Endothelial cell (in vitro differentiated cells): ENCODE results near the gene SYCE3. TPM values are rescaled to one million over a fixed set of nuclear protein-coding genes. Genes with fewer than 3 reads are reported as not detected.

ENCODE experiments used
- DNase-seq: peaks from one replicate; pipeline ENCODE4 v3.0.0; 2021; ENCODE audit warnings: low spot score
- H3K27ac Mint-ChIP-seq: one replicate; pipeline ENCODE4 v1.8.0; 2021; ENCODE audit warnings: mixed read lengths, inconsistent platforms; ENCODE audit not compliant: unreplicated experiment
- H3K27me3 Mint-ChIP-seq: one replicate; pipeline ENCODE4 v1.8.0; 2021; ENCODE audit warnings: mild to moderate bottlenecking, moderate library complexity, mixed read lengths, inconsistent platforms; ENCODE audit not compliant: unreplicated experiment
- H3K36me3 Mint-ChIP-seq: one replicate; pipeline ENCODE4 v1.8.0; 2021; ENCODE audit warnings: mild to moderate bottlenecking, low read depth, mixed read lengths, inconsistent platforms; ENCODE audit not compliant: unreplicated experiment
- H3K4me1 Mint-ChIP-seq: one replicate; pipeline ENCODE4 v1.8.0; 2021; ENCODE audit warnings: mild to moderate bottlenecking, mixed read lengths, inconsistent platforms; ENCODE audit not compliant: unreplicated experiment
- H3K4me3 Mint-ChIP-seq: one replicate; pipeline ENCODE4 v1.8.0; 2021; ENCODE audit warnings: mild to moderate bottlenecking, mixed read lengths, inconsistent platforms; ENCODE audit not compliant: unreplicated experiment
- H3K9me3 Mint-ChIP-seq: one replicate; pipeline ENCODE4 v1.8.0; 2021; ENCODE audit warnings: mixed read lengths, inconsistent platforms; ENCODE audit not compliant: unreplicated experiment
- CTCF ChIP-seq: fragments of 200-600 bp; sonication (generic); IDR thresholded peaks from one replicate; pipeline ENCODE4 v1.5.0; 2021; ENCODE audit warnings: antibody characterized with exemption; ENCODE audit not compliant: unreplicated experiment
- total RNA-seq: library from RNA; stranded (reverse); fragmentation: NEBNext Ultra II Directional; extraction: Animal tissue kit (Norgen Biotek cat#: 25700); gene quantifications from one replicate; pipeline ENCODE4 v1.2.1, GENCODE V29; 2021; ENCODE audit not compliant: unreplicated experiment

The SYCE3 gene
- total RNA-seq, 1 donor from 2014 or later = not detected

GRCh38 chr22:50604256-50605001 is 41.7 kb upstream of the SYCE3 start:
- H3K27me3 Mint-ChIP-seq = peaks cover 33% of the 10 kb centered on the region

GRCh38 chr22:50603511-50604255 is 41.0 kb upstream of the SYCE3 start:
- H3K27me3 Mint-ChIP-seq = peaks cover 27% of the 10 kb centered on the region
- no peak for TF ChIP-seq CTCF
- no peak overlapping the region for H3K27ac Mint-ChIP-seq
- peaks cover 11% of the 10 kb centered on the region for H3K4me1 Mint-ChIP-seq
- DNase-seq = no peak
- peaks cover 3% of the 10 kb centered on the region for H3K36me3 Mint-ChIP-seq
- H3K9me3 Mint-ChIP-seq = no peaks in the 10 kb centered on the region
- no peak overlapping the region for H3K4me3 Mint-ChIP-seq

More at GRCh38 chr22:50604256-50605001, 41.7 kb upstream of the SYCE3 start:
- Mint-ChIP-seq H3K9me3 (no peaks in the 10 kb centered on the region), H3K4me1 (peaks cover 11% of the 10 kb centered on the region), H3K27ac (no peak overlapping the region), H3K36me3 (peaks cover 3% of the 10 kb centered on the region), H3K4me3 (no peak overlapping the region)
- TF ChIP-seq CTCF = no peak
- DNase-seq = no peak

- Mint-ChIP-seq H3K27me3 (peaks cover 21% of the 10 kb centered on the region), H3K4me3 (peak overlapping the region; percentile 17), H3K27ac (no peak overlapping the region), H3K4me1 (peaks cover 11% of the 10 kb centered on the region), H3K36me3 (peaks cover 3% of the 10 kb centered on the region), H3K9me3 (no peaks in the 10 kb centered on the region)
- DNase-seq = no peak
- no peak for TF ChIP-seq CTCF
These were observed 39.6 kb upstream of the SYCE3 start for GRCh38 chr22:50602338-50602700.

GRCh38 chr22:50601669-50602337 is 39.1 kb upstream of the SYCE3 start:
- DNase-seq = no peak
- Mint-ChIP-seq H3K4me3 (peak overlapping the region; percentile 62), H3K4me1 (peaks cover 11% of the 10 kb centered on the region), H3K36me3 (peaks cover 4% of the 10 kb centered on the region), H3K27ac (no peak overlapping the region), H3K9me3 (no peaks in the 10 kb centered on the region), H3K27me3 (peaks cover 19% of the 10 kb centered on the region)
- TF ChIP-seq CTCF = no peak
